ENCODE data around the gene PLAGL2.

Gene PLAGL2

DNA sequence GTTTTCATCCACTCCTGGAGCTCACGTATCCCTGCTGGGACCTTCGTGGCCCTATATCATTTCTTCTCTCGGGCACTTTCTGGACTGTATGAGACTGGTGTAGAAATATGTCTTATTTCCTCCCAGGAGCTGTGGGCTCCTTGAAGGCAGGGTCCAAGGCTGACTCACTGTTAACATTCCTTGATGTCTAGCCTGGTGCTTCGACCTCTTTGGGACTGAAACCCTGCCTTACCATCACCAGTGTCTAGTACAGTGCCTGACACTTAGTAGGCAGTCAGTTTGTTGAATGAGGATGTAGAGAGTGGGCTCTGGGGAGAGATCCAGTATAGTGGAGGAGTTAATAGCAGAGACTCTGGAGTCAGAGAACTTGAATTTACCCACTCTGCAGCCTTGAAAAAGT is 23.7 kb upstream of the PLAGL2 start:
- no peak for DNase-seq

- no peak for DNase-seq
These were observed 23.2 kb upstream of the PLAGL2 start for GRCh38 chr20:32230707-32231106.

DNA sequence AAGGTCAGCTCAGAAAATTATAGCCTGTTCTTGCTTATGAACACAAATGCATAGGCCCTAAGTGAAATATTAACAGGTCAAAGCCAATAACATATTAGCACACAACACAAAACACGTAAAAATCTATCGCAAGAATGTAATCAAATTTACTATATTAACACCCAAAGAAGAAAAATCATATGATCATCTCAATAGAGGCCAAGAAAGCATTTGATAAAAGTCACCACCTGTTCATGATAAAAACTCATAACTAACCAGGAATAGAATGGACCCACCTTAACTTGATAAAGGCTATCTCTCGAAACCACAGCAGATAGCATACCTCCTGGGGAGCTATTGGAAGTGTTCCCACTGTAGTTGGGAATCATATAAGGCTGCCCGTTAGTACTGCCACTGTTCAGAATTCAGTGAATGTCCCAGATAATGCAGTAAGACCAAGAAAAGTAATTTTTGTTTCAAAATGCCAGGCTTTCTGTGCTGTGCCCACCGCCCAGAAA is 21.8 kb upstream of the PLAGL2 start:
- no peak for DNase-seq

DNA sequence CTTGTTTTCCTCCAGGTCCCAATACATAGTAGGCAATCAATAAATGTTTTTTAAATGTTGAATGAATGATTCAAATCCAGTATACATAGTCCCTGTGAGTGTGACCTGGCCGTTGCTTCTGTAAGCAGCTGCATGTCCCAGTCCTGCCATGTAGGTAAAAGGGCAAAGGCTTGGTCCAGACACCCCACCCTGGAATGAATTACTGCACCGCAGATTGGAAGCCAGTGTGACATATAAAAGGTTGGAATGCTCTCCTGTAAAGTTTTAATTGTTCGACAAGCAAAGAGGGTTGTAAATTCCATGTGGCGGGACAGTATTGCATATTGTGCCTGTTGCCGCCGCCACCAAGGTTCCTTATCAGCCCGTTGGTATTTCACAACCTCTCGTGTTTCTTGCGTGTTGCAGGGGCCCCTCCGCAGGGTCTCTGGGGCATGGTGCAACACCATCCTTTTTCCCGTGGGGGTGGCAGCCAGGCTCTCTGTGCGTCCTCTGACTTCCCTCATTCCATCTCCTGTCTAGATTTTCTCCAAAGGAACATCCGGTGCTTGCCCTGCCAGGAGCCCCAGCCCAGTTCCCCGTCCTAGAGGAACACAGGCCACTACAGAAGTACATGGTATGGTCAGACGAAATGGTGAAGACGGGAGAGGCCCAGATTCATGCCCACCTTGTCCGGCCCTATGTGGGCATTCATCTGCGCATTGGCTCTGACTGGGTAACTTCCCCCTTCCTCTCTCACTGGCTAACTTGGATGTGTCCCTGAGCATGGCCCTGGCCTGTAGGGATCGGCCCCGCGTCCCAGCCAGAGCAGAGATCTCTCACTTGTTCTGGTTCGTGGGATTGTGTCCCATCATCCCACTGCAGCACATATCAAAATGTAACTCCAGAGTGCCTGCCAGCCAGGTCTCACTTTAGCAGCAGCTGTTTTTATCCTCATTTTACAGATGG is 20.5 kb upstream of the PLAGL2 start:
- no peak for DNase-seq

GRCh38 chr20:32227306-32227705 is 19.8 kb upstream of the PLAGL2 start:
- no peak for DNase-seq

DNA sequence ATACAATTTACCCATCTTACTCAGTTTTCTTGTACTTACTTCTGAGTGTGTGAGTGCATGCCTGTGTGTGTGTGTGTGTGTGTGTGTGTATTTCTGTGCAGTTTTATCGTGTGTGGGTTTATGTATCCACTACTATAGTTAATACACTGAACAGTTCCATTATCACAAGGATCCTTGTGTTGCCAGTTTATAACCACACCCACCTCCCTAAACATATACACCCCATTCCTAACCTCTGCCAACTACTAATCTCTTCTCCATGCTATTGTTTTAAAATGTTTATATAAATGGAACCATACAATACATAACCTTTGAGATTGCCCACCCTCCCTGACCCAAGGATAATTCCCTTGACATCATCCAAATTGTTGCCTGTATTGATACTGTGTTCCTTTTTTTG is 18.8 kb upstream of the PLAGL2 start:
- DNase-seq, result no peak

DNA sequence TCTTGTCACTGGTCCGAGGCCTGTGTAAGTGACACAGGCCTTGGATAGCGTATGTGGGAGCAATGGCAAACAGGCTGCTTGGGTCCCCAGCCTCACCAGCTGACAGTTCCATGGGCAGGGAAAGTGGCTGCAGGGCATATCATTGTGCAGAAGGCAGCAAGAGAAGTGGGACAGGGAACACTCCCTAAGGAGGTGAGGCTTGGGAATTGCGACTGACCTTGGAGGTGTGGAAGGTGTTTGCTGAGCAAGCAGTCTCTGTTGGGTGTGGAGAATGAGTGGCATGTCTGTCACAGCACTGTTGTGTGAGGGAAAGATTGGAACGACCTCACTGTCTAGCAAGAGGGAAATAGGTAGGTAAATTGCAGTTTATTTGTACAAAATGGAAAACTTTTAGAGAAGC is 16.9 kb upstream of the PLAGL2 start:
- no peak for DNase-seq

DNA sequence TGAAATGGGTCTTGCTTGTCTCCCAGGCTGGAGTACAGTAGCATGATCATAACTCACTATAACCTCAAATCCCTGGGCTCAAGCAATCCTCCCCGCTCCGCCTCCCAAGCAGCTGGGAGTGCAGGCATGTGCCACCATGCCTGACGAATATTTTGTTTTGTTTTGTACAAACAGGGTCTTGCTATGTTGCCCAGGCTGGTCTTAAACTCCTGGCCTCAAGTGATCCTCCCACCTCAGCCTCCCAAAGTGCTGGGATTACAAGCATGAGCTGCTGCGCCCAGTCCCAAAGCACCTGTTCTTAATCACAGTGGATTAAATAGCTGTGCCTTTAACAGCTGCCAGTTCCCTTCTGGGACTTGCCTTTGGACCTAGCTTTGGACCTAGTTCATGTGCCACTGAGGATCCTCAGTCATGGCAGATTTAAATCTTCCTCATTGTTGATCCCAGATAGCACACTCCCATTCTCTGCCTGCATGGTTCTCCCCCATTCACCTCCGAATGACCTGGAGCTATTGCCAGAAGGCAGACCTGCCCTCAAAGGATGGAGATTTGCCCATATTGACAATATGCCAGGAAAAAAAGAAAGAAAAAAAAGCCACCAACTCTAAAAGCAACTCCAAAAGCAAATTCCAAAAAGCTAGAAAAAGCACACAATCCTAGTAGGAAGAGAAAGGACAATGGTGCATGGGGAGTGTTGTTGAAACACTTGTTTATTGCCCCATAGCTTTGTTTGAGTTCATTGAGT is 10.8 kb upstream of the PLAGL2 start:
- DNase-seq, result no peak

DNA sequence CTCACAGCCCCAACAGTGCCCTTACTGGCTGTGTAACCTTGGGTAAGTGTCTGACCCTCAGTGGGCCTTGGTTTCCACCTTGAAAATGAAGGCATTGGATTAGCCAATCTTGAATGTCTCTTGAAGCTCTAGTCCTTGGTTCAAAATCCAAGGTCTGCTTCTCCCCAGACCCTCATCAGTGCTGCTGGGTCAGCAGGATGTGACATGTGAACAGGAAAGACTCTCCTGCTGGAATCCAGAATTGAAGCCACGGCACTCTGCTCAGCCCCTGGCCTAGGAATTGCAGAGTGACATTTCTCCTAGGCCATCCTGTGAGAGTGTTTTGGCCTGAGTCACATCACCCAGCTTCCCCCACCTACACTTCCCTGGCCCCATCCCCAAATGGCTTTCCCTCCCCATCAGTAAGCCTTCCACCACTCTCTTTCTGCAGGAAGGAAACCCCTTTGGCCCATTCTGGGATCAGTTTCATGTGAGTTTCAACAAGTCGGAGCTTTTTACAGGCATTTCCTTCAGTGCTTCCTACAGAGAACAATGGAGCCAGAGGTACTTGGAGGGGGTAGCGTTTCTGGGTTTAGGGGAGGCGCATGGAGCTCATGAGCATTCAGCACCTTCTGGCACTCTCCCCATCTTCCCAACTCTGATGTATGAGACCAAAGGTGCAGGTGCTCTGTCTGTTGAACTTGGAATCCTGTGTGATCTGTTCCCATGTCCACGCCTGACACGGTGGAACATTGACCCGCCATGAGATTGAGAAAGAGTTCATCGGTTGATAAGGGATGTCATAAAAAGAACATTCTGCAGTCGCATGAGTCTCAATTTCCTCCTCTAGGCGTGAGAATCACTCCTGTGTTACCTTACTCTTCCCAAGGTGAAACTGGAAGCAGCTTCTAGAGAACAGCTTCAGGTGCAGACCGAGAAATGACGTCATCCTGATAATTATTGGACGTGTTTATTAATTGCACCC is 8.9 kb upstream of the PLAGL2 start:
- no peak for DNase-seq

GRCh38 chr20:32215729-32216128 is 8.2 kb upstream of the PLAGL2 start:
- no peak for DNase-seq

DNA sequence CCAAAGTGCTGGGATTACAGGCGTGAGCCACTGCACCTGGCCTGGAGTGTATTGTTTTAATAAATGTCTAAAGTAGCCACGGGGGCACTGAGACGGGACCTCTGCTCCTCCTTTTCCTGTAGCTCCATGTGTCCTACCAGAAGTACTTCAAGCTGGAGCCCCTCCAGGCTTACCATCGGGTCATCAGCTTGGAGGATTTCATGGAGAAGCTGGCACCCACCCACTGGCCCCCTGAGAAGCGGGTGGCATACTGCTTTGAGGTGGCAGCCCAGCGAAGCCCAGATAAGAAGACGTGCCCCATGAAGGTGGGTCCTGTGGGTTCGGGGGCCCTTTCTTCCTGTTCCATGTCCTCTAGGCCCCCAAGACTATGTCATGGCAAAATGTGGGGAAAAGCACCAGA is 7.6 kb upstream of the PLAGL2 start:
- no peak for DNase-seq

DNA sequence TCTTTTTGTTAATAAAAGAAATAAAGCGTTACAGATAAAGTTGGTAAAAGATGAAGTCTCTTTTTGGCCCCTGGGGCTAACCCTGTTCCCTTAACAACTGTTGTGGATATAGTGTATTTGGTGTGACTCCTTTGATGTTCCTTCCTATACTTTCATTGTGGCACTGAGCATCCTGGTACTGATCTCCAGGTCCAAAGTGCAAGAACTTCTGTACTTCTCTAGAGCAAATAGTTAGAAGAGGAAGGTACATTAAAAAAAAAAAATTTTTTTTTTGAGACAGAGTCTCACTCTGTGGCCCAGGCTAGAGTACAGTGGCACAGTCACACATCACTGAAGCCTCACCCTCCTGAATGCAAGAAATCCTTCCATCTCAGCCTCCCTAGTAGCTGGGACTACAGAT is 6.3 kb upstream of the PLAGL2 start:
- no peak for DNase-seq

DNA sequence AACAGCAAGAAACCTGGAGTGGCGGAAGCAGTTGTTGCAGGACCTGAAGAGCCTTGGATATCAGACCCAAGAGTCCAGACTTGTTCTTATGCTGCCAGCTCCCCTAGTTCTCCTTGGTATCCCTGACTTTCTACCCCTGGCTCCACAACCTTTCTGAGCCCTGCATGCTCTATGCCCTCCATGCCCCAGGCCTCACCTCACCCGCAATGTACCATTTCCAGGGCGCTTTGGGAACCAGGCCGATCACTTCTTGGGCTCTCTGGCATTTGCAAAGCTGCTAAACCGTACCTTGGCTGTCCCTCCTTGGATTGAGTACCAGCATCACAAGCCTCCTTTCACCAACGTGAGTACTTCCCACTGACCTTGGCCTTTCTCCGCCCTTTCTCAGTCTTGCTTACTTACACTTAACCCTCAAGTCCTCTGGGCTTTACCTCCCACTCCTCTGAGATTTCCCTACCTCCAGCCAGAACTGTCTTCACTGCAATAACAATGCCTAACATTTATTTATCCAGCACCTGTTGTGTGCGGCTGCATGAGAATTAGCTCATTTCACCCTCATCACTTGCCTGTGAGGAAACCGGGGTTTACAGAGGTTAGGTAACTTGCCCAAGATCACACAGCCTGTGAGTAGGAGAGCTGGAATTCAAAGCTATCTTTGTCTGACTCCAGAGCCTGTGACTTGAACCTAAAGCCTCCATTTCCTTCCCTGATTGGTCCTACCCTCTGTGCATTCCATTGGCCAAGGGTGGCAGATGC is 2.5 kb upstream of the PLAGL2 start:
- no peak for DNase-seq

GRCh38 chr20:32208499-32209154 is 1.1 kb upstream of the PLAGL2 start:
- DNase-seq, result no peak

DNA sequence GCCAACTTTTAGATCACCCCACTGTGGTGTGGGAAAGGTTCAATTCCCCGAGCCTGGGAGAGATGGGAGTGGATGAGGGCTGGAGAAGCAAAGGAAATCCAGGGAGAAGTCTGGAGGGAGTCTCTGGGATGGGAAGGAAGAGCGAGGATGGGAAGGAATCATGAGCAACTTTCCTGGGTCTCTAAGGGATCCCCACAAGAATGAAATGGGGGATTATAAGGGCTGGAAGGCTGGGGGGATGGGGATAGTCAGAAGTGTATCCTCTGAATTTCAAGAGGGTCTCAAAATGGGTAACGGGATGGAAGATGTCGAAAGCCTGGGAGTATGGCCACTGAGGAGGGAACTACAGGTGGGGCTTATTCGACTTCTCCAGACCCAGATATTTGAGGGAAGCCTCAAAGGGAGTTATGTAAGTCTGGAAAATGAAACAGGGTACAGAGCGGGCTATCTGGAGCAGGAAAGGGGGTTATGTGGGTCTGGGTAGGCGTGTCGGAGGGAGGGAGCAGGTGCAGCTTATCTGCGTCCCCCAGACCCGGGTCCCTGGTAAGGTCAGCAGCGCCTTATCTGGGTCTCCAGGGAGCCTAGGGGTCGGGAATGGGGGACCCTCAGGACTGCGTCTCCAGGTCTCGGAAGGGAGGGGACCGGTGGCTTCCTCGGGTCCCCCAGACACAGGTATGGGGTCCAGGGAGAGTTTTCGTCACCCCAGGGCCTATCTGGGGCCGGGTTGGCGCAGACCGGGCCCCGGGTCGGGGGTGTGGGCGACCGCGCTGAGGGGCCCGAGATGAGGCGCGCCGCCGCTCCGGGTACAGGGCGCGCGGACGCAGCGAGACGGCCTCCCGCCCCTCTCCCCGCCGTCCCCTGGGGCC is 550 bp downstream of the PLAGL2 start:
- peak in 1 of 2 donors; percentile 52 for DNase-seq

- peak; percentile 35 to 41 for DNase-seq
These were observed 1.4 kb downstream of the PLAGL2 start for GRCh38 chr20:32205843-32206759.

DNA sequence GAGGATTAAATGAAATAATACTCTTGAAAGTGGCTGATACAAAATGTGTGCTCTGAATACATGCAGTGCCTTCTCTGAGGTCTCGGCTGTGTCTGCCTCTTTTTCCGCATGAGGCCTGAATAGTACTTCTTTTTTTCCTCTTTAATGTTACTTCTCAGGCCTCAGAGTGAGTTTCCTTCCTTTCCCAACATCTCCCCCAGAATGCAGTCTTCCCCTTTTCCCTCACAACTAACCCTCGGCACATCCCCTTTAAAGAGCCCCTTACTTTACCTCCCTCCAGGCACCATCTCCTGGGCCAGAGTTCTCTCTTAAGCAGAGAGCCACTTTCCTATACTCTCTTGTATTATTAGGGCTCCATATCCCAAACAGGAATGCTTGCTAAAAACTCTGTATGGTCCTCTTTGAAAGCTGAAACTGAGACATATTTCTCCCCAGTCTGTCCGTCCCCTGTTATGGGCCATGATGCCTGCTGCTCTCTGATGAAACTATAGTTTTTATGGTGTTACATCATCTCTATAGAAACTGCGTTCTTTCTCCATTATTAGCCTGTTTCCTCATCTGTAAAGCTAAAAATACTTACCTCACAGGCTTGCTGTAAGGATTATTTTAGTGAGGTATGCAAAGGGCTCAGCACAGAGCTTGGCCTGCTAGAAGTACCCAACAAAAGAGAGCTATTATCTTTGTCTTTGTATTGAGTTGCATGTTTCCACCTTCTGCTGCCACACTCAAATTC is 2.3 kb downstream of the PLAGL2 start:
- DNase-seq, result no peak

Measured in stimulated activated CD4-positive, alpha-beta T cell treated with anti-CD3 and anti-CD28 coated beads, Interleukin-2, amount 100 ng/mL, for 24 hours (primary cell).